Measurements from ENCODE around the gene RBM33. TPM values are rescaled to one million over a fixed set of nuclear protein-coding genes. Genes with fewer than 3 reads are reported as not detected.
A peak's percentile ranks its signal among the peaks of the same experiment; 100 is the strongest.

Gene RBM33
- total RNA-seq, 1 experiment from 2014 or later: 73.6 TPM

DNA sequence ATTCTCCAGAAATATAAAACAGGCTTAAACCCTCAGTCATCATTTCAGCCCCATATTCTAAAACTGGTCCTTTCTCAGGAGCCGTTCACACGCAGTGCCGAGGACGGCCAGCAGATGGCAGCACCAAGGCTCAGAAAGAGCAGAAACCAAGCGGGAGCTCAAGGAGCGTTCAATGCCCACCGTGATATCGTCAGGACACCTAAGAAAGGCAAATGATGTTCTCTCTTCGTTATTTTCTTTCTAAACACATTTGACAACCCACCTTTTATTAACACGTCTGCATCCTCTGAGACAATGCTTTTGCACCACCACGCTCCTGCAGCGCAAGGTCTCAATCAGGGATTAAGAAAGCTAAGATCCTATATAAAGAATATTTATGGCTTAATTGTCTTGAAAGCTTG is 45.7 kb upstream of the RBM33 start:
- TF ChIP-seq EZH2 (IDR thresholded peaks at IDR 0.05; ENCODE audit: borderline replicate concordance, low read depth, low read length, poor library complexity, severe bottlenecking): no peak
- TF ChIP-seq, protein P1, sequence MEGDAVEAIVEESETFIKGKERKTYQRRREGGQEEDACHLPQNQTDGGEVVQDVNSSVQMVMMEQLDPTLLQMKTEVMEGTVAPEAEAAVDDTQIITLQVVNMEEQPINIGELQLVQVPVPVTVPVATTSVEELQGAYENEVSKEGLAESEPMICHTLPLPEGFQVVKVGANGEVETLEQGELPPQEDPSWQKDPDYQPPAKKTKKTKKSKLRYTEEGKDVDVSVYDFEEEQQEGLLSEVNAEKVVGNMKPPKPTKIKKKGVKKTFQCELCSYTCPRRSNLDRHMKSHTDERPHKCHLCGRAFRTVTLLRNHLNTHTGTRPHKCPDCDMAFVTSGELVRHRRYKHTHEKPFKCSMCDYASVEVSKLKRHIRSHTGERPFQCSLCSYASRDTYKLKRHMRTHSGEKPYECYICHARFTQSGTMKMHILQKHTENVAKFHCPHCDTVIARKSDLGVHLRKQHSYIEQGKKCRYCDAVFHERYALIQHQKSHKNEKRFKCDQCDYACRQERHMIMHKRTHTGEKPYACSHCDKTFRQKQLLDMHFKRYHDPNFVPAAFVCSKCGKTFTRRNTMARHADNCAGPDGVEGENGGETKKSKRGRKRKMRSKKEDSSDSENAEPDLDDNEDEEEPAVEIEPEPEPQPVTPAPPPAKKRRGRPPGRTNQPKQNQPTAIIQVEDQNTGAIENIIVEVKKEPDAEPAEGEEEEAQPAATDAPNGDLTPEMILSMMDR (conservative IDR thresholded peaks at IDR 0.05; ENCODE audit: low read depth, low read length): peak; percentile 99
- DNase-seq (ENCODE audit: low spot score): peak; percentile 84
- H3K4me1 ChIP-seq (ENCODE audit: insufficient read depth, low read length, poor library complexity, severe bottlenecking): no peaks in the 10 kb centered on the region
- peaks cover 20% of the 10 kb centered on the region for H3K27me3 ChIP-seq (replicated peaks; ENCODE audit: insufficient read depth, low read depth, low read length, poor library complexity)
- no peak overlapping the region for H3K4me3 ChIP-seq (ENCODE audit: low read depth, low read length, poor library complexity, severe bottlenecking)
- BruUV-seq (replicated peaks): no TSS peak
- no peaks in the 10 kb centered on the region for H3K36me3 ChIP-seq (ENCODE audit: insufficient read depth, low read length, poor library complexity, severe bottlenecking)
- intact Hi-C loops (cut with micrococcal nuclease; ENCODE audit: unreplicated experiment): loop anchor here (1.0 to 10.0 kb wide), 3 partner anchors 139 to 674 kb away; no protein-coding TSS in a partner anchor
- no peaks in the 10 kb centered on the region for H3K9me3 ChIP-seq (ENCODE audit: low read depth, low read length, poor library complexity, severe bottlenecking)
- H3K27ac ChIP-seq (ENCODE audit: low read depth, low read length, poor library complexity, severe bottlenecking): no peak overlapping the region
- CTCF ChIA-PET: interaction anchor here (0.6 to 1.4 kb wide), 8 partner anchors 8 to 671 kb away, joined by 3 to 21 read pairs (median 4); no protein-coding TSS in a partner anchor
- POLR2A ChIA-PET (ENCODE audit: low non-redundant PET): no interaction called here

DNA sequence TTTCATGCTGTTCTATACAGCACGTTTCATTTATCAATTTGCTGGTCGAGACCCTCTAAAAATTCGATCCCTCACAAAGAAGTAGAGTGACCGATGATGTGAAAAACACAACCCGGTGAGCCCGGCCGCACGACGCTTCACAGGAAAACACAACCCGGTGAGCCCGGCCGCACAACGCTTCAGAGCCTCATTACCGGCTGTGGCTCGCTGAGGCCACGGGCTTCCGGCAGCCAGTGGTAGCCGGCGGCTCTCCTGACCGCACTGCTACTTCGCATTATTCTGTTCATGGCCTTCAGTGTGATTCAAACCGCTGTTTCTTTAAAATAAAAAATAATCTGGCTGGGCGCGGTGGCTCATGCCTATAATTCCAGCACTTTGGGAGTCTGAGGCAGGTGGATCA is 42.3 kb upstream of the RBM33 start:
- no peak for DNase-seq (ENCODE audit: low spot score)
- no peaks in the 10 kb centered on the region for H3K36me3 ChIP-seq (ENCODE audit: insufficient read depth, low read length, poor library complexity, severe bottlenecking)
- ChIA-PET POLR2A (ENCODE audit: low non-redundant PET) (no interaction called here), CTCF (no interaction called here)
- H3K4me3 ChIP-seq (ENCODE audit: low read depth, low read length, poor library complexity, severe bottlenecking): no peak overlapping the region
- no peaks in the 10 kb centered on the region for H3K4me1 ChIP-seq (ENCODE audit: insufficient read depth, low read length, poor library complexity, severe bottlenecking)
- no TSS peak for BruUV-seq (replicated peaks)
- no peak overlapping the region for H3K27ac ChIP-seq (ENCODE audit: low read depth, low read length, poor library complexity, severe bottlenecking)
- no peaks in the 10 kb centered on the region for H3K9me3 ChIP-seq (ENCODE audit: low read depth, low read length, poor library complexity, severe bottlenecking)
- intact Hi-C loops (cut with micrococcal nuclease; ENCODE audit: unreplicated experiment): no loop called here
- H3K27me3 ChIP-seq (replicated peaks; ENCODE audit: insufficient read depth, low read depth, low read length, poor library complexity): peaks cover 15% of the 10 kb centered on the region
- TF ChIP-seq EZH2 (IDR thresholded peaks at IDR 0.05; ENCODE audit: borderline replicate concordance, low read depth, low read length, poor library complexity, severe bottlenecking): no peak
- TF ChIP-seq, protein P1 (conservative IDR thresholded peaks at IDR 0.05; ENCODE audit: low read depth, low read length): no peak

GRCh38 chr7:155602750-155603149 is 41.7 kb upstream of the RBM33 start:
- Histone ChIP-seq H3K27me3 (replicated peaks; ENCODE audit: insufficient read depth, low read depth, low read length, poor library complexity) (peaks cover 15% of the 10 kb centered on the region), H3K4me3 (ENCODE audit: low read depth, low read length, poor library complexity, severe bottlenecking) (no peak overlapping the region), H3K4me1 (ENCODE audit: insufficient read depth, low read length, poor library complexity, severe bottlenecking) (no peaks in the 10 kb centered on the region), H3K27ac (ENCODE audit: low read depth, low read length, poor library complexity, severe bottlenecking) (no peak overlapping the region), H3K36me3 (ENCODE audit: insufficient read depth, low read length, poor library complexity, severe bottlenecking) (no peaks in the 10 kb centered on the region), H3K9me3 (ENCODE audit: low read depth, low read length, poor library complexity, severe bottlenecking) (no peaks in the 10 kb centered on the region)
- CTCF ChIA-PET: no interaction called here
- TF ChIP-seq, protein P1 (conservative IDR thresholded peaks at IDR 0.05; ENCODE audit: low read depth, low read length): no peak
- TF ChIP-seq EZH2 (IDR thresholded peaks at IDR 0.05; ENCODE audit: borderline replicate concordance, low read depth, low read length, poor library complexity, severe bottlenecking): no peak
- no peak for DNase-seq (ENCODE audit: low spot score)
- intact Hi-C loops (cut with micrococcal nuclease; ENCODE audit: unreplicated experiment): no loop called here
- POLR2A ChIA-PET (ENCODE audit: low non-redundant PET): no interaction called here
- BruUV-seq (replicated peaks): no TSS peak
